ENCODE results near the gene ZSCAN21. TPM values are rescaled to one million over a fixed set of nuclear protein-coding genes. Genes with fewer than 3 reads are reported as not detected.
A peak's percentile ranks its signal among the peaks of the same experiment; 100 is the strongest.

Gene ZSCAN21
- total RNA-seq, 2 experiments from 2014 or later = 2.0 to 2.7 TPM

DNA sequence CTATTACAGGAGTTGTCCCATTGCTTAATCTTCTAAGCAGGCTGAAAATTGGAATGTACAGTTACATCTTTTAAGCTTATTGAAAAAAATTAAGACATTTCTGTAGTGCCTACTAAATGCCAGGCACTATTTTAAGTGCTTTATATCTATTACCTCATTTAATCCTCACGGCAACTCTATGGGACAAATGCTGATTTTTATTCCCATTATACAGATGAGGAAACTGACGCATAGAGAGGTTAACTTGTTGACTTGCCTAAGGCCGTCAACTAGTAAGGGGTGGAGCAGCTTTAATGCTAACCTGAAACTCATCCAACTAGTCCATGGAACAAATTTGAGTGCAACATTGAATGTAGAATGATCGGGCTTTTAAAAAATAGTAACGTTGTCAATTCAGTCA lies 31.7 kb upstream of the ZSCAN21 start:
- no peaks in the 10 kb centered on the region for H3K27me3 Mint-ChIP-seq
- no peaks in the 10 kb centered on the region for H3K9me3 Mint-ChIP-seq
- Histone ChIP-seq H3K4me1 (ENCODE audit: insufficient read depth, low read length) (peaks cover 31% of the 10 kb centered on the region), H3K36me3 (ENCODE audit: insufficient read depth, low read length) (peaks cover 16% of the 10 kb centered on the region), H3K9me3 (ENCODE audit: control insufficient read depth in 1 of 2, insufficient read depth in 1 of 2, low read length in 2 of 2) (no peaks in the 10 kb centered on the region), H3K27me3 (ENCODE audit: control insufficient read depth in 1 of 2, insufficient read depth in 2 of 2, low read length in 2 of 2) (no peaks in the 10 kb centered on the region), H3K4me3 (ENCODE audit: low read length) (no peak overlapping the region), H3K27ac (ENCODE audit: low read depth in 1 of 2, low read length in 2 of 2) (no peak overlapping the region)
- peak overlapping the region; percentile 66 for H3K4me3 Mint-ChIP-seq
- H3K4me1 Mint-ChIP-seq (ENCODE audit: low read depth) = peaks cover 39% of the 10 kb centered on the region
- ChIA-PET CTCF (no interaction called here), POLR2A (interaction anchor here (0.6 to 4.1 kb wide), 2 partner anchors 11 to 21 kb away, joined by 3 to 34 read pairs; no protein-coding TSS in a partner anchor)
- peaks cover 44% of the 10 kb centered on the region for H3K36me3 Mint-ChIP-seq (ENCODE audit: low read depth)
- intact Hi-C loops (cut with DNase I, micrococcal nuclease) = loop anchor here (2.0 to 10.0 kb wide), 4 partner anchors 31 to 819 kb away; partner anchors contain the start of genes ZKSCAN5 (in 1 of the 2), ZNF3 (in 1 of the 2), ZNF394 (in 1 of the 2) and ZSCAN21 (in 1 of the 2)
- DNase-seq (no peak), ATAC-seq (ENCODE audit: poor library complexity) (no peak)
- TF ChIP-seq, protein P1, sequence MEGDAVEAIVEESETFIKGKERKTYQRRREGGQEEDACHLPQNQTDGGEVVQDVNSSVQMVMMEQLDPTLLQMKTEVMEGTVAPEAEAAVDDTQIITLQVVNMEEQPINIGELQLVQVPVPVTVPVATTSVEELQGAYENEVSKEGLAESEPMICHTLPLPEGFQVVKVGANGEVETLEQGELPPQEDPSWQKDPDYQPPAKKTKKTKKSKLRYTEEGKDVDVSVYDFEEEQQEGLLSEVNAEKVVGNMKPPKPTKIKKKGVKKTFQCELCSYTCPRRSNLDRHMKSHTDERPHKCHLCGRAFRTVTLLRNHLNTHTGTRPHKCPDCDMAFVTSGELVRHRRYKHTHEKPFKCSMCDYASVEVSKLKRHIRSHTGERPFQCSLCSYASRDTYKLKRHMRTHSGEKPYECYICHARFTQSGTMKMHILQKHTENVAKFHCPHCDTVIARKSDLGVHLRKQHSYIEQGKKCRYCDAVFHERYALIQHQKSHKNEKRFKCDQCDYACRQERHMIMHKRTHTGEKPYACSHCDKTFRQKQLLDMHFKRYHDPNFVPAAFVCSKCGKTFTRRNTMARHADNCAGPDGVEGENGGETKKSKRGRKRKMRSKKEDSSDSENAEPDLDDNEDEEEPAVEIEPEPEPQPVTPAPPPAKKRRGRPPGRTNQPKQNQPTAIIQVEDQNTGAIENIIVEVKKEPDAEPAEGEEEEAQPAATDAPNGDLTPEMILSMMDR (IDR thresholded peaks at IDR 0.05) = no peak
- H3K27ac Mint-ChIP-seq = peak overlapping the region; percentile 51

DNA sequence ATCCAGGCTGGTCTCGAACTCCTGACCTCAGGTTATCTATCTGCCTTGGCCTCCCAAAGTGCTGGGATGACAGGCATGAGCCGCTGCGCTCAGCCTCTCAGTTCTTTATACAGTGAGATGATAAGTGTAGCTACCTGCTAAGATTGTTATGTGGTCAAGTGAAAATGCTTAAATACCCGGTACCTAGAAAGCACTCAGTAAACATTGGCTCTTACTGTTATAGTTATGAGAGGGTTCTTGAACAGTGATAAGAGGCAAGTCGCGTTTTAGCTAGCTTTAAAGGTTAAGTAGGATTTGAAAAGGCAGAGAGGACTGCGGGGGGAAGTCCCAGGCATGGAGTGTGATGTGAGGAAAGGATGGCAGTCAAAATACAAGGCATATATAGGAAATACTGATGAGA lies 29.7 kb upstream of the ZSCAN21 start:
- Histone ChIP-seq H3K27me3 (ENCODE audit: control insufficient read depth in 1 of 2, insufficient read depth in 2 of 2, low read length in 2 of 2) (no peaks in the 10 kb centered on the region), H3K9me3 (ENCODE audit: control insufficient read depth in 1 of 2, insufficient read depth in 1 of 2, low read length in 2 of 2) (no peaks in the 10 kb centered on the region), H3K4me1 (ENCODE audit: insufficient read depth, low read length) (peaks cover 25% of the 10 kb centered on the region), H3K36me3 (ENCODE audit: insufficient read depth, low read length) (peaks cover 32% of the 10 kb centered on the region), H3K27ac (ENCODE audit: low read depth in 1 of 2, low read length in 2 of 2) (no peak overlapping the region), H3K4me3 (ENCODE audit: low read length) (no peak overlapping the region)
- TF ChIP-seq, protein P1 (IDR thresholded peaks at IDR 0.05) = no peak
- H3K27me3 Mint-ChIP-seq = no peaks in the 10 kb centered on the region
- peaks cover 37% of the 10 kb centered on the region for H3K4me1 Mint-ChIP-seq (ENCODE audit: low read depth)
- no peaks in the 10 kb centered on the region for H3K9me3 Mint-ChIP-seq
- peak overlapping the region; percentile 28 for H3K27ac Mint-ChIP-seq
- H3K4me3 Mint-ChIP-seq = no peak overlapping the region
- H3K36me3 Mint-ChIP-seq (ENCODE audit: low read depth) = peaks cover 63% of the 10 kb centered on the region
- ChIA-PET CTCF (no interaction called here), POLR2A (no interaction called here)
- ATAC-seq (ENCODE audit: poor library complexity) (no peak), DNase-seq (no peak)
- intact Hi-C loops (cut with DNase I, micrococcal nuclease) = loop anchor here (5.0 to 10.0 kb wide), 3 partner anchors 62 to 817 kb away; partner anchors contain the start of genes ZKSCAN5 (in 1 of the 2), ZNF3 (in 1 of the 2) and ZNF394 (in 1 of the 2)

GRCh38 chr7:100021297-100021696 lies 28.3 kb upstream of the ZSCAN21 start:
- intact Hi-C loops (cut with DNase I, micrococcal nuclease) = no loop called here
- peaks cover 25% of the 10 kb centered on the region for H3K4me1 Mint-ChIP-seq (ENCODE audit: low read depth)
- Histone ChIP-seq H3K4me3 (ENCODE audit: low read length) (no peak overlapping the region), H3K27ac (ENCODE audit: low read depth in 1 of 2, low read length in 2 of 2) (no peak overlapping the region), H3K36me3 (ENCODE audit: insufficient read depth, low read length) (peaks cover 39% of the 10 kb centered on the region), H3K27me3 (ENCODE audit: control insufficient read depth in 1 of 2, insufficient read depth in 2 of 2, low read length in 2 of 2) (no peaks in the 10 kb centered on the region), H3K4me1 (ENCODE audit: insufficient read depth, low read length) (peaks cover 16% of the 10 kb centered on the region), H3K9me3 (ENCODE audit: control insufficient read depth in 1 of 2, insufficient read depth in 1 of 2, low read length in 2 of 2) (no peaks in the 10 kb centered on the region)
- no peak for DNase-seq
- TF ChIP-seq, protein P1 (IDR thresholded peaks at IDR 0.05) = no peak
- CTCF ChIA-PET = interaction anchor here (0.7 kb wide), 1 partner anchor 647 kb away, joined by 4 read pairs; the partner anchor contains the start of gene ARPC1B
- H3K9me3 Mint-ChIP-seq = no peaks in the 10 kb centered on the region
- H3K27ac Mint-ChIP-seq = peak overlapping the region; percentile 8
- no peaks in the 10 kb centered on the region for H3K27me3 Mint-ChIP-seq
- H3K4me3 Mint-ChIP-seq = no peak overlapping the region
- peaks cover 67% of the 10 kb centered on the region for H3K36me3 Mint-ChIP-seq (ENCODE audit: low read depth)
- no peak for ATAC-seq (ENCODE audit: poor library complexity)
- POLR2A ChIA-PET = interaction anchor here (1.5 kb wide), 1 partner anchor 92 kb away, joined by 3 read pairs; the partner anchor contains the start of gene GJC3

Measured in CD4-positive, alpha-beta T cell (primary cell).